ENCODE measurements around the gene ADM.
"Not testable (repeated sequence)": the region's sequence is repeated elsewhere in the genome, so short reads cannot be mapped to it uniquely, and the experiment has no call there.

The ADM gene, protein sequence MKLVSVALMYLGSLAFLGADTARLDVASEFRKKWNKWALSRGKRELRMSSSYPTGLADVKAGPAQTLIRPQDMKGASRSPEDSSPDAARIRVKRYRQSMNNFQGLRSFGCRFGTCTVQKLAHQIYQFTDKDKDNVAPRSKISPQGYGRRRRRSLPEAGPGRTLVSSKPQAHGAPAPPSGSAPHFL

DNA sequence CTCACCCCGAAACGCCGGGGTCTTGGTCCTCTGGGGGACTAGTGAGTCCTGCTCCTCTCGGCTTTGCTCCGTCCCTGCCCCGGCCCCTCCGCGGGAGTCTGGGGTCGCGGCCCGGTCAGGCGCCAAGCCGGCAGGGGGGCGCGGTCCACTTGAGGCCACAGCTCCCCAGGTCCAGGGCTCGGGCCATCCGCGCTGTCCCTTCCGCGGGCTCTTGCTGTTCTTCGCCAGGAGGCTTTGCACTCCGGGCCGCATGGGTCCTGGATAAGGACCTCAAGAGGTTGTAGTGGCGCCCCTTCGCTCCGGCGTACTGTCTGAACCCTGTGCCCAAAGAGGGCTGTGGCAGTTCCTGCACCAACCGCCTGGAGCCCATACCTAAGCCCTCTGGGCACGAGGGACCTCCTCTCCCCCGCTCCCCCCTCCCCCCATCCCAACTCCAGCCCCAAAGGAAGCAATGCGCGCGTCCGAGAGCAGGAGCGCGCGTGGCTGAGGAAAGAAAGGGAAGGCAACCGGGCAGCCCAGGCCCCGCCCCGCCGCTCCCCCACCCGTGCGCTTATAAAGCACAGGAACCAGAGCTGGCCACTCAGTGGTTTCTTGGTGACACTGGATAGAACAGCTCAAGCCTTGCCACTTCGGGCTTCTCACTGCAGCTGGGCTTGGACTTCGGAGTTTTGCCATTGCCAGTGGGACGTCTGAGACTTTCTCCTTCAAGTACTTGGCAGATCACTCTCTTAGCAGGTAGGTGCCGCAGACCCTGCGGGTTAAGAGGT is at the start of gene ADM:
Gene ADM (plus strand): TSS at position 579 of the 767 bp plus-strand sequence. CDS start 628 bp downstream, outside the sequence.
- DNase-seq (ENCODE audit: low spot score), result no peak

DNA sequence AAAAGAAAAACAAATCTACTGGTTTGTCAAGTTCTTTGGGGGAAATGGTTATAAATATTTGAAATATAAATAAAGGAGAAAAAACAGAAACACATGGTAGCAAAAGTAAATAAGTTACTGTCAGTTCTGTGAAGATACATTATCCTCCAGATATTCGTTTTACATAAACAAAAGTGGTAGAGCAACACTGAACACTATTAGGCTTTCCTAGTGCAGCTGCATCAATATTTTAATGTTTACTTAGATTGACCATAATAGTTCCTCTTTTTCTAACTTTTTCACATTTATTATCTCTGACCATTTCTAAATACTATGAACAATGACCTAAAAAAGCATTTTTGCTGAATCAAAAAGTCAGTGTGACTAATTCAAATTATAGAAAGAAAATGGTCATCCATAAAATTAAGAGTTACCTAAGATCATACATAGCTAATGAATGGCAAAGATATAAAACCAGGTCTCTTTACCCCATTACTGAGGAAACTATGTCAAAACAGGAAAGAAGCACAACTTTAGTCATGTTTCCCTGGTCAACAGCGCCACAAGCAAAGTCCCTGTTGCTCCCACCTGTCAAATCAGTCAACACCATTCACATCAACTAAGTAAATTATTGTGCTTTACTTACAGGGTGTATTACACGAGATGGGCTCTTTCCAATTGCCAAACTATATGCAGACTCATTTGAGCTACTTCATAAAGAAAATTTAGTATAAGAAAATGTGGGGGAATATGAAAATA is 49.3 kb upstream of the ADM start:
- DNase-seq (ENCODE audit: low spot score), result no peak

DNA sequence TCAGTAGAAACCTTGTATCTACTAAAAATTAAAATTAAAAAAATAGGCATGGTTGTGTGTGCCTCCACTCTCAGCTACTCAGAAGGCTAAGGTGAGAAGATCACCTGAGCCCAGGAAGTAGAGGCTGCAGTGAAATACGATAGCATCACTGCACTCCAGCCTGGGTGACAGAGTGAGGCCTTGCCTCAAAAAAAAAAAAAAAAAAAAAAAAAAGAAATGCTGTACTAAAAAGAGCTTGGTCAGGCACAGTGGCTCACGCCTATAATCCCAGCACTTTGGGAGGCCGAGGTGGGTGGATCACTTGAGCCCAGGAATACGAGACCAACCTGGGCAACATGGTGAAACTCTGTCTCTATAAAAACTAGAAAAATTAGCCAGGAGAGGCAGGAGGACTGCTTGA is 47.4 kb upstream of the ADM start:
- no peak for DNase-seq (ENCODE audit: low spot score)

DNA sequence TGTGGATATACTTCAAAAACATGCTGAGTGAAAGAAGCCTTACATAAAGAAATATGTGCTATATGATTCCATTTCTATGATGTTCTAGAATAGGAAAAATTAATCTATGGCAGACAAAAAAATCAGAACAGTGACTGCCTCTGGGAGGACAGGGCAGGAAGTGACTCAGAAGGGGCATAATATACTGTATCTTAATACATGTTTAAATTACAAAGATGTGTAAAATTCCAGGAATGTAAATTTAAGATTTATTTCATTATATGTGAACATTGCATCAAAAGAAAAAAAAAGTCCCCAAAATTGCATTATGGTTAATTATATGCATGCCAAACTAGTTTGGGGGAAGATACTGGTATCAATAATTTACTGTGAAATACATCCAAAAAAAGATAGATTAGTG is 43.1 kb upstream of the ADM start:
- no peak for DNase-seq (ENCODE audit: low spot score)

DNA sequence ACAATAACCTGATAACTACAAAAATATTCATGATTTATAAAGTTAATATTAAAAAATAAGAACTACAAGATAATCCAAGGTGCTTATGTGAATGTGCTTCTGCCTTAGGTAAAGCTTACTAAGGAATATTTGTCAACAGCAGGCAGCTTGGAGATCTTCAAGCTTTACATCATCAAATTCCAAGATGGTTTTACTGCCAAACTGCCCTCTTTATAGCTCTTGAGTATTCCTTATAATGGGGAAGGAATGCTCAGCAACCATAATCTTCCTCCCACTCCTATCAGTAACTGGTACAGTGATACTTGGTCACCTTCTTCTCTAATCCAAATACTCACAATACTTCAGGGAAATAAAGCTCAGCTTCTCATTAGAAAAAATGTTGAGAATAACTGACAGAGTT is 40.9 kb upstream of the ADM start:
- no peak for DNase-seq (ENCODE audit: low spot score)

DNA sequence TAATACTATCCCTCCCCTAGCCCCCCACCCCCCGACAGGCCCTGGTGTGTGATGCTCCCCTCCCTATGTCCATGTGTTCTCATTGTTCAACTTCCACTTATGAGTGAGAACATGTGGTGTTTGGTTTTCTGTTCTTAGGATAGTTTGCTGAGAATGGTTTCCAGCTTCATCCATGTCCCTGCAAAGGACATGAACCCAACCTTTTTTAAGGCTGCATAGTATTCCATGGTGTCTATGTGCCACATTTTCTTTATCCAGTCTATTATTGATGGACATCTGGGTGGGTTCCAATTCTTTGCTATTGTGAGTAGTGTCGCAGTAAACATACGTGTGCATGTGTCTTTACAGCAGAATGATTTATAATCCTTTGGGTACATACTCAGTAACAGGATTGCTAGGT is 40.2 kb upstream of the ADM start:
- DNase-seq (ENCODE audit: low spot score), result not testable (repeated sequence)

DNA sequence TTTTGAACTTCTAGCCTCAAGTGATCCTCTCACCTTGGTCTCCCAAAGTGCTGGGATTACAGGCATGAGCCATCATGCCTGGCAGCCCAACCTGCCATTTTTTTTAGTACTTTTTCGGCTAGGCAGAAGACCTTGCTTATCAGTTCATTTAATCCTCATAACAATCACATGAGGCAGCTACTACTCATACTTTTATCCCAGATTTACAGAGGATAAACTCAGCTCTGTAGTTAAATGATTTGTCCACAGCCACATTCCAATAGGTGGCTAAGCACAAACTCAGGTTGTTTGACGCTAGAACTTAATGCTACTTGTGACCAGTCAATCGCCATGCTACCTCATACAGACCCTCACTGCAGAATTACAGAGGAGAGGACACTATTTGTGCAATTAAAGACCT is 38.9 kb upstream of the ADM start:
- no peak for DNase-seq (ENCODE audit: low spot score)

DNA sequence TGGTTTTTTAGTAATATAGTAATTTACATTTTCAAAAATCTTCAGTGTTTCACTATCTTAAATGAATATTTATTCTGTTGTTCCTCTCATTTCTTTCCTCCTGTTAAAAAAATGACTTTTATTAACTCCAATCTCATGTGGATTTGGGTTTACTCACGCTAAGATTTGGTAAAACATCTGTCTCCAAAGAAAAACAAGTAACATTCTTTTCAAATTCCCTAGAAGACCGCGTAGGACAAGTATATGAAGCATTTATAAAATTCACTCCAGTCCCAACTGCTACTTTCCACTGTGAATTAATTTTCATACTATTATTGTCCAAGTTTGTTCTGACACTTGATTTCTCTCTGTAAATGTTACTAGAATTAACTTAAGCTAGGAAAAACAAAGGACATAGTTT is 37.1 kb upstream of the ADM start:
- no peak for DNase-seq (ENCODE audit: low spot score)

DNA sequence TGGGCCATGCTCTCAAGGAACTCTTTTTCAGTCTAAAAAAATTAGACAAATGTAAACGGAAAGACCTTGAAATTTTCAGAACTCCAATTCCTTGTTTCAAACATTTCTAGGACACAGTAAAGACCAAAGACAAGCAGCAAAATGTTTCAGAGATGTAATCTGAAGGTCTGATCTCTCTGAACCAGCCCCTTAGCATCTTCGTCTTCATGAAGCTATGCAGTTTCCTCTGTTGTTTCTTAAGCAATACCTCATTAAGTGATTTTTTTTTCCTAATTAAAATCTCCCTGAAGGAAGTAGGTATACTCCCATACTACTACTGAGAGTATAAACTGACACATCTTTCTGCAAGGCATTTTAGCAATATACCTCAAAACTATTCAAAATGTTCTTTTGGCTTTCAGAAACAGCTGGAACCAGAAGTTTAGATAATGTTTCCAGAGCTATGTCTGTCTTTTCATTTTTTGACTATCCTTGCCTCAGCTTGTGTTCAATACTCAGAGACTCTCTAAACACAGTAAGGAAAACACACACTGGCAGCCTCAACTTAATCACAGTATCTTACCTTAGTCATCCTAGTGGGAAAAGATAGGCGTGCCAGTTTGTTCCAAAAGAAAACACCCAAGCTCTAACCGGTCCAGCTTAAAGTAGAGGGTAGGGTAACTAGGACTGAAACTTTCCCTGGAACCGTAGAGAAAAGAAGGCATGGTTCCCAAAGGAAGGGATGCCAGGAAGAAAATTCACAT is 36.0 kb upstream of the ADM start:
- no peak for DNase-seq (ENCODE audit: low spot score)

DNA sequence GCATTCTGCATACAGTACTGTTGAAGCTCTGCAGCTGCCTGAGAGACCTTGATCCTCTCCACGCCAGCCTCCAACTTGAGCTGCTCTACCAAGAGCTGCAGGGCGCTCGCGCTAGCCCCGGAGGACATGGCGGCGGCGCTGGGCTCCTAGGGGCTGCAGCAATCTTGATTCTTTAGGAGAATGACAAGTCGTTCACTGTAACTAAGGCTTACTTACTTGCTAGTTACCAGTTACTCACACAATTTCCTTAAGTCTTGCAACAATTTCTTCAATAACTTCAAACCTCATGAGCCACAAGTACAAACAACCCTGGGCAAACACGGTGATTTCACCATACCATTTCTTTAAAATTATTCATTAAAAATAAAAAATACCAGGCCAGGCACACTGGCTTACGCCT is 32.7 kb upstream of the ADM start:
- no peak for DNase-seq (ENCODE audit: low spot score)

DNA sequence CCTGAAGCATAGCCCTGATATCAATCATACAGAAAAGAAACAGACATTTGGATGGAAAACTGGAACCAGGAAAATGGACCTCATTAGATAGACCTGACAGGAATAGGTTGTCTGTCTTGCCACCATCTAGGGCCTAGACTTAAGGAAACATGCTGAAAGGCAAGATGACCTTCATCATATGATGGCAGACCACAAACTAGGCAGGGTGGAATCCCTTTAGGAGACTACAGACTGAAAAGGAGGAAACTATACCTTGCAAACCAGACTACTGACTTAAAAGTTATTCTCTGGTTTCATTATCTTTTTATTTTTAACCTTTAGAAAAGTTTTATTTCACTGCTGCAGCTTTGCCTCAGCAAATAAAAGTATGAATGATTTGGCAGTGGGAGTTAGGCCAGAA is 31.1 kb upstream of the ADM start:
- no peak for DNase-seq (ENCODE audit: low spot score)

DNA sequence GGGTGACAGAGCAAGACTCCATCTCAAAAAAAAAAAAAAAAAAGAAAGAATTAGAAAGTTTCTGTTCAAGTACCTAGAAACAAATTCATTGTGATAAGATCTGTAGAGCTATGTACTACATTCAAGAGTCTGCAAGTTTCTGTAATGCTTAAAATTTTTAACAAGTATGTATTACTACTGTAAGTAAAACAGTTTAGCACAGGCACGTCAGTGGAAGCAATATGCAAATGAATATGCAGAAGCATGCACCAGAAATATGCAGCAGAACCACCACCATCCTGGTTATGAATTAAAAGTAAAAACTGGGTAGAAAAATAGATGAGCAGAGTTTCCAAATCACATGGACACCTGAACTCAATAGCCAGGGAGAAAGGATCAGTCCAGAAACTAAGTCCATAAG is 30.1 kb upstream of the ADM start:
- DNase-seq (ENCODE audit: low spot score), result no peak

DNA sequence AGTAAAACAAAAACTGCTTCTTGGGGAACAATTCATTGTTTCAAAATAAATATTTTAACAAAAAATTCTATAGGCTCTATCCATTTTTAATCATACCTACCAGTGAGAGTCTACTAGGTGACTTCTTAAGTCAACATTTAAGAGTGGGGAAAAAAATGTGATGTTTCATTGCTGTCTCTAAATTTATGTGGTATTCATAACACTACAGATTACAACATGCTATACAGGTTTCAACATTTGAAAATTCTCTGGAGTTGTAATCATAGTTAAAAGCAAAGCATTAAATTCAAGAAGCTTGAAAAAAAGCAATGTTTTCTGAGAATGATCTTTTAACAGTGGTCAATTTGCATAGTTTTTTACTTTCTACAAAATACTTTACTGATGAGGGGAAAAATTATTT is 29.2 kb upstream of the ADM start:
- DNase-seq (ENCODE audit: low spot score), result no peak

DNA sequence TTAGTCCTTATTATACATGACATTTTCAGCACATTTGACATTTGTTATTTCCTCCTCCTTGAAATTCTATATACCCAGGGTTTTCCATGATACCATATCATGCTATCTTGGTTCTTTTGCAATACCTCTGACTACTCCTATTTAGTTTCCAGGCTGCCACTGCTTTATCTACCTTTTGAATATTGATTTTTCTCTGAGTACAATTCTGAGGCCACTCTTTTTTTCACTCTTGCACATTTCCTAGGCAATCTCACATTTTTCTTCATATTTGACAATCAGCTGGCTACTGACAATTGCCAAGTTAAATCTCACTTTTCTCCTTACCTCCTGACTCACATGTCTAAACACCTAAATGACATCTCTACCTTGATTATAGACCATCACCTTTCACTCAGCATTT is 22.8 kb upstream of the ADM start:
- no peak for DNase-seq (ENCODE audit: low spot score)

DNA sequence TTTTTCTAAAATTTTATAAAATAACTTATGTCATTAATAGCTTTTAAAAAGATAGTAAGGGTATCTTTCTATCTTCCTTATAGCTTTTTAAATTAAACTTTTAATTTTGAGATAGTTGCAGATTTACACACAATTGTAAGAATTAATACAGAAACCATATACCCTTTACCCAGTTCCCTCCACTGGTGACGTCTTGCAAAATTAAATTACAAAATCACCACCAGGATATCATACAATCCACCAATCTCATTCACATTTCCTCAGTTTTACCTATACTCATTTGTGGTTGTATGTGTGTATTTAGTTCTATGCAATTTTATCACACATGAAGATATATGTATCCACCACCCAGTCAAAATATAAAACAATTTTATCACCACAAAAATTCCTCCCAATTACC is 20.9 kb upstream of the ADM start:
- no peak for DNase-seq (ENCODE audit: low spot score)

DNA sequence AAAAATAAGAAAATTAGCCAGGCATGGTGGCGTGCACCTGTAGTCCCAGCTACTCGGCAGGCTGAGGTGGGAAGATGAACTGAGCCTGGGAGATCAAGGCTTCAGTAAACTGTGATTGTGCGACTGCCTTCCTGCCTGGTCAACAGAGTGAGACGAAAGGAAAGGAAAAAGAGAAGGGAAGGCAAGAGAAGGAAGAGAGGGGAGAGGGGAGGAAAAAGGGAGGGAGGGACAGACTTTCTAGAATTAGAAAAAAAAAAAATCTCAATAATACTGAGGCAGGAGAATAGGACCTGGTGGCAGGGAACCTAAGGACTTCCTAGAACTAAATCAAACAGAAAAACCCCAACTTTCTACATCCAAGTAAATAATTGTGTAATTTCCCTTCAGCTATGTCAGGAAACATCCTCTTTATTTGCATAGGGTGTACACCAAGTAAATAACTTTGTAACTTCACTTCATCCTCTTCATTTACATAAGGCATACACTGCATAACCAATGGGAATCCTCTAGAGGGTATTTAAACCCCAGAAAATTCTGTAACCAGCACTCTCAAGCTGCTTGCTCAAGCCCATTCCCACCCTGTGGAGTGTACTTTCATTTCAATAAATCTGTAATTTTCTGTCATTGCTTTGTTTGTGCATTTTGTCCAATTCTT is 19.6 kb upstream of the ADM start:
- DNase-seq (ENCODE audit: low spot score), result no peak

DNA sequence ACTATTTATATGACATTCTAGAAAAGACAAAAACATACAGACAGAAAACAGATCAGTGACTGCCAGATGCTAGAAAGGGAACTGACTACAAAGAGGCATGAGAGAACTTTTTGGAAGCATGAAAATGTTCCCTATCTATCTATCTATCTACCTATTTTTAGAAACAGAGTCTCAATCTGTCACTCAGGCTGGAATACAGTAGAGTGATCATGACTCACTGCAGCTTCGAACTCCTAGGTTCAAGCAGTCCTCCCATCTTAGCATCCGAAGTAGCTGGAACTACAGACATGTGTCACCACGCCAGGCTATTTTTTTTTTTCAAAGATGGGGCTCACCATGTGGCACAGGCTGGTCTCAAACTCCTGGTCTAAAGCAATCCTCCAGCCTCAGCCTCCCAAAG is 17.7 kb upstream of the ADM start:
- DNase-seq (ENCODE audit: low spot score), result no peak

DNA sequence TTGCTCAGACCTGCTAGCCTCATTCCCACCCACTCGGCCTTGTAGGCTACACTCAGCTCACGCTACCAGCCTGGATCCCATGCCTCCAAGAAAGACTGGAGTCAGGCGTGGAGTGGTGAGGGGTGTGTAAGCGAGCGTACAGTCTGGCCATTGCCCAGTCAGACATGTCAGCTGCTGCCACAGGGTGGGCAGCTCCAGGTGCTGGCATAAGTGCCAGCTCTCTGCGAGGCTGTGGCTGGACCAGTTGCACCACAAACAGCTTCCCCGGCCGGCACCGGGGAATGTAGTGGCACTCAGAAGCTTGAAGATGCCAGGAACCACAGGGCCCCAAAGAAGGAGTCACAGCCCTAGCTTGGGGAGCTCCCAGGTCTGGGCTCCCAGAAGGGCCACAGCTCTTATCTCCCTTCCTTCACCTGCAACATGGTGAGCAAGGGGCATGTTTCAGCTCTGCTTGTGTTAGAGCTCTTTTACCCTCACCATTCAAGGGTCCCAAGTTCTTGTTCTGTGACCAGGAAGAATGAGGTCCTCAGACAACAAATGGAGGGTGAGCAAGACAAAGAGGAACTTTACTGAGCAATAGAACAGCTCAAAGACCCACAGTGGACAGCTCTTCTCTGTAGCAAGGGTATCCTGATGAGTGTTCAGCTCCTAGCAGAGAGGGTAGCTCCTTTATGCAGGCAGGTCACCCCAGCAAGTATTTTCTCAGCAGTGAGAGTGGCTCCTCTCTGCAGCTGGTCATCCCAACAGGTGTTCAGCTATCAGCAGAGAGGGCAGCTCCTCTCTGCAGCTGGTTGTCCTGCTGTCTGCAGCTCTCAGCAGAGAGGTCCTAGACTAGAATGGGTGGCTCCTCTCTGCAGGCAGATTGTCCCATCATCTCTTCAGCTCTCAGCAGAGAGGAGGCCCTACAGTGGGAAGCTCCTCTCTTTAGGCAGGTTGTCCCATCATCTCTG is 16.8 kb upstream of the ADM start:
- no peak for DNase-seq (ENCODE audit: low spot score)

DNA sequence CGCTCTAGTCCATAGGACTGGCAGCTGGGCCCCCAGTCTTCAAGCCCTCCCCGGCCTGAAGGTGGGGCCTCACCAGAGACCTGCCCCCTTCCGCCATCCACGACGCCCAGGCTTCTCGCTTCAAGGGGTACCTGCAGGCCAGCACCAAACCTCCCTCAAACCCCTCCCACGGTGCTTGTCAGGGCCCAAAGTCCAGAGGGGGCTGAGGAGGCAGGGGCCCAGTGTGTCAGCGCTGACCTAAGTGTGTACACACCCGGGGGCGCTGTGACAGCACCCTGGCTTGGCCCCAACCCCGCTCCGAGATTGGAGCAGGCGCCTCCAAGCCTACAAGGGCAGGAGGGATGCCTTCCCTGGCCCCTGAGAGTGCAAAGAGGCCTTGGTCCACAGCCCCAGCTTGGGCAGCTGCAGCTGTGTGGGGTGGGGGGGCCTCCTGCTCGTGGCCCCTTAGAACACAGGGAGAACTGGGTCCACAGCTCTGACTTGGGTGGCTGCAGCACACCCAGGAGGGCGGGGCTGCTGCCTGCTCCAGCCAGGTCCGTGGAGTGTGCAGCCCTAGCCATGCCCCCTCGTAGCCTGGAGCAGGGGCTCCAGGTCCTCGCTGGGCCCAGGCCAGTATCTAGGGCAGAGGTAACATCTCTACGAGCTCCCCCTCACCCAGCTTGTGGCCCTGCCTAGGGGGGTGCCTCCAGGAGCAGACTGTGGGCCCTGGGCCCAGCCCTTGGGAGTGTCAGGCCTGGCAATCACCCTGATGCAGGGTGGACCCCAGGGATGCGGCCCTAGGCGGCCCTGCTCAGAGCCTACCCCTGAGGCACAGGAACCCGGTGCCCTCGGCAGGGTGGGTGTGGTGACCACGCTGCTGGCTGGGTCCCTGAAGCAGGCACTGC is 15.8 kb upstream of the ADM start:
- DNase-seq (ENCODE audit: low spot score), result no peak

All from hematopoietic multipotent progenitor cell treated with erythropoietin and hydrocortisone succinate and interleukin-3 and kit ligand, for 15 days (in vitro differentiated cells).